H1 (cell line): ENCODE results near the gene GAD2. TPM values are rescaled to one million over a fixed set of nuclear protein-coding genes. Genes with fewer than 3 reads are reported as not detected.

ENCODE experiments used
- JUN ChIP-seq: IDR thresholded peaks from 2 replicates; pipeline ENCODE4 v1.6.1; 2011; ENCODE audit warnings: low read depth, mild to moderate bottlenecking, improper control_type of control experiment, low read length
- PHF8 ChIP-seq: fragments of 200-600 bp; sonication (generic); conservative IDR thresholded peaks from 2 replicates; pipeline ENCODE4 v1.7.1; 2012; ENCODE audit warnings: low read depth, mild to moderate bottlenecking, inconsistent platforms, low read length, moderate library complexity
- POLR2AphosphoS5 ChIP-seq: IDR thresholded peaks from 2 replicates; pipeline ENCODE4 v1.6.1; 2011; ENCODE audit warnings: low read depth, low read length
- SAP30 ChIP-seq: fragments of 300-600 bp; sonication (generic); IDR thresholded peaks from 2 replicates; pipeline ENCODE4 v1.7.1; 2012; ENCODE audit warnings: low read length, moderate library complexity, mild to moderate bottlenecking, inconsistent platforms; ENCODE audit not compliant: insufficient read depth, insufficient replicate concordance
- polyA plus RNA-seq, 7 experiments: library from polyadenylated mRNA; depleted of rRNA in 3 of 7; stranded (reverse) in 5 of 7; unstranded in 2 of 7; fragments of >200 nt in 5 of 7; fragments of 200-250 nt in 2 of 7; gene quantifications; 1 replicate in 5 of 7; 2 replicates in 1 of 7; 4 replicates in 1 of 7; pipeline versions ENCODE4 v1.2.1 to v1.2.3, GENCODE V29; 2011 to 2013; ENCODE audit warnings: missing spikeins in 2 of 7, mixed read lengths in 2 of 7
- total RNA-seq: library from RNA; stranded (reverse); fragmentation: NEBNext Ultra II Directional; extraction: Animal tissue kit (Norgen Biotek cat#: 25700); gene quantifications from 2 replicates; pipeline ENCODE4 v1.2.1, GENCODE V29; 2021

Gene GAD2
- total and polyA plus RNA-seq, 2 of the 8 experiments (the other 6 are each of a cell fraction or from before 2014, with no cell fraction given) = 0.30 to 0.47 TPM

DNA sequence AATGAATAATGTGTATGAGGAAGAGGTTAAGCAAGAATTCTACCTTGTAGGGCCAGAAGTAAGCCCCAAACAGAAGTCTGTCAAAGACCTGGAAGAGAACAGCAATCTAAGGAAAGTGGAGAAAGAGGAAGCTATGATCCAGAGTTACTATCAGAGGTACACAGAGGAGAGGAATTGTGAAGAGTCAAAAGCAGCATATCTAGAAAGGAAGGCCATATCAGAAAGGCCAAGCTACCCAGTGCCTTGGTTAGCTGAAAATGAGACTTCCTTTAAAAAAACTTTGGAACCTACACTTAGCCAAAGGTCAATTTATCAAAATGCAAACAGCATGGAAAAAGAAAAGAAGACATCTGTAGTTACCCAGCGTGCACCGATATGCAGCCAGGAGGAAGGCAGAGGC lies 42.7 kb upstream of the GAD2 start (continued):
- no peak for TF ChIP-seq POLR2AphosphoS5
- TF ChIP-seq PHF8 = no peak
- TF ChIP-seq JUN = no peak
- TF ChIP-seq SAP30 = no peak
- TF ChIP-seq, all 59 proteins: peak for 0
